ENCODE measurements around the gene RAB7B.

RAB7B gene

DNA sequence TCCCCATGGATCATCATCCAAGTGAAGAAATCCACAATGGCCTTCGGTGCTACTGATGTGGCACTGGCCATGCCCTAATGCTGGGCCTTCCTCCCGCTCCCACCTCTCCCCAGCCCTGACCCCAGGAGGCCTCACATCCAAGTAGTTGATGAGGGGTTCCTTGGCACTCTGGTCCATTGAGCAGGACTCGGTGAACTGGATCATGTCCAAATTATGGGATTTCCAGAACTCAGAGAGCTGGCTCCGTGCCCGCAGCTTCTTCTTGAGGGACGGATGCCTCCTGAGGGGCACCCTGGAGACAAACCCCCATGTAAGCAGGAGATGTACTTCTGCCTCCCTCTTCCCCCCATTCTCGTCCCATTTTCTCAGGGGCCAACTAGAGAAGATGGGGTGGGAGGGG, 19.6 kb upstream of the RAB7B start:
- no peak for DNase-seq (ENCODE audit: low read depth)

- no peak for DNase-seq (ENCODE audit: low read depth)
Observed at GRCh38 chr1:206021626-206022365, 18.6 kb upstream of the RAB7B start.

GRCh38 chr1:206021008-206021625, 17.9 kb upstream of the RAB7B start:
- no peak for DNase-seq (ENCODE audit: low read depth)

DNA sequence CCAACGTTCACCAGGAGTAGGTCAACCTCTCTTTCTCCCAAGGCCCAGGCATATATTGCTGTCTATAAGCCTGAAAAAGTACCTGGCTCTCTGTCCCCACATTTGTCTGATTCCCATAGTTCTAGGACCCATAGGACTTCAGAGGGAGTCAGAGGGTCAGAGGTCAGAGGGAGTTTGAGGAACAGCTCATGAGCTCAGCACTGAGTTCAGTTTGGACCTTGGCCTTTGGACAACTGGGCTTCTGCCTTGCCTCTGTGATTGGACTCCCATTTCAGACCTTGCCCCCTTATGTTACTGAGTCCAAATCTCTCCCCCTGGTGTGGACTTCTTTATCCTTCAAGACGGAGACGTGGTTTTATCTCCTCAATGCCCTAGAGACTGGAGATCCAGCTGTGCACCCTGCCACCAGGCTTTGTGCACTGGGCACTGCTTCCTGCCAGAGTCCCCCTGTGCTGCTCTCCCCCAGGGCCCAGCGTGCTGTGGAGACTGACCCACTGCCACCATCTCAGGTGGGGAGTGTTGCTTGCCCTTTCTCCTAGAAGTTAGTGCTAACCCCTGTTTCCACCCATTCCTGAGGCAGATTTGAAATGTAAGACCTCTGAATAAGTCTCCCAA, 17.3 kb upstream of the RAB7B start:
- no peak for DNase-seq (ENCODE audit: low read depth)

- DNase-seq (ENCODE audit: low read depth), result no peak
Observed at GRCh38 chr1:206015071-206015470, 11.9 kb upstream of the RAB7B start.

- no peak for DNase-seq (ENCODE audit: low read depth)
Observed at GRCh38 chr1:206014601-206015000, 11.4 kb upstream of the RAB7B start.

DNA sequence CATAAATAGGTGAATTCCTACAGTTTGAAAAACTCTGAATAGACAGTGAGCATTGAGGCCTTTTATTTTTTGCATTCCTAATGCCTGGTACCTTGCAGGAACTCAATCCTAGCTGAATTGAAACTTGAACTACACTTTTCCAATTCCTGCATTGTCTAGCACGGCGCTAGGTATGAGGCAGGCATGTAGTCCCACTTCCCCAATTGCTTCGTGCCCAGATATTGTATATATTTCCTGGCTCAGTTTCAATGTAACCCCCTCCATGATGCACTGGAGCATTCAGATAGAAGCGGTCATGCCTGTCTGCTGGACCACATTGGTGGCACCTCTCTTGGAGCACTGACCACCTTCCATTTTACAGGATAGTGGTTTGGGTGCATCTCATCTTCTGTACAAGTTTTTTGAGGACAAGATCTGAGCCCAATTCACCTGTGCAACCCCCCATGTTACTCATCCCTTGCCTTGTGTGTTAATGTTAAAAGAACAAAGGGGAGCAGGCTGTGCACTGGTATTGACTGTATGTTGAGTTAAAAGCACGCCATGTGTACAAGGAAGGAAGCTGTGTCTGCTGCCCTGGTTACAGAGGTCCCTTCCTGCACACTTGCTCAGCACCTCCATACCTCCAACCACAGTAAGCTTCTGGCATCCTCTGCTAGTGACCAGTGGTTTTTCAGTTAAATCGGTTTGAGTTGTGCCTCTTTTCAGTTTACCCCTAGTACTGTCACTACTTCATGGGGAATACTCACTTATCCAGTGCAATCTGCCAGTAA, 10.0 kb upstream of the RAB7B start:
- DNase-seq (ENCODE audit: low read depth), result no peak

- DNase-seq (ENCODE audit: low read depth), result no peak
Observed at GRCh38 chr1:206012086-206012859, 9.1 kb upstream of the RAB7B start.

DNA sequence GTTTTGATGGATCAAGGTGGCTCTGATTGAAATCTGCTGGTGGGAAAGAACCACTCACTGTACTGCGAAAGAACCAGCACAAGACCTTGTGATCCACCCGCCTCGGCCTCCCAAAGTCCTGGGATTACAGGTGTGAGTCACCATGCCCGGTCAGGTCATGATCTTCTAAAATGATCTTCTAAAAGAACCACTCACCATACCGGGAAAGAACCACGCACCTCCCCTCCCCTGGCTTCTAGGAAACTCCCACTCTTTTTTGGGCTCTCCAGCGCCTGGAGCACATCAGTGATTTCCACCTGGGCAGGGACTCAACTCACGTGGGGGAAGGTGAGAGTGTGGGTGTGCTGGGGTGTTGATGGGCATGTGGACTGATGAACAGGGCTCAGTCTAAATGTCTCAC, 7.9 kb upstream of the RAB7B start:
- DNase-seq (ENCODE audit: low read depth), result no peak

DNA sequence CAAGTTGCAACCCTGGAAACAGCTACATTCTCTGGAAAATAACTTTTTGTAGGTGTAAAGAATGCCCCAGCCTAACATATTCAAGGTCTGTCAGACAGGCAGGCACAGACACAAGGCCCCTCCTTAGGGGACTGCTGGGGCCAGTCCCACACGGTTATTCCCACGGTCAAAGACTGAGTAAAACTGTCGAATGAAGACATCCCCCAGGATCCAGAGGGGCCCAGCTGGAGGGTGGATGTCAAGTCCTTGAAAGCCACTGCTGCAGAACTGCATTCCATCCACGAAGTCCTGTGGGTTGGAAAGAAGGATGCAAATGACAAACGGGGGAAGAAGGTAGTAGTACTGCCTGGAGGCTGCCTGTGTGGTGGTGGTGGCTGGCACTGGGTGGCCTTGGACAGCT, 6.9 kb upstream of the RAB7B start:
- no peak for DNase-seq (ENCODE audit: low read depth)

GRCh38 chr1:206006946-206007345, 3.8 kb upstream of the RAB7B start:
- no peak for DNase-seq (ENCODE audit: low read depth)

GRCh38 chr1:206005778-206006180, 2.6 kb upstream of the RAB7B start:
- no peak for DNase-seq (ENCODE audit: low read depth)

DNA sequence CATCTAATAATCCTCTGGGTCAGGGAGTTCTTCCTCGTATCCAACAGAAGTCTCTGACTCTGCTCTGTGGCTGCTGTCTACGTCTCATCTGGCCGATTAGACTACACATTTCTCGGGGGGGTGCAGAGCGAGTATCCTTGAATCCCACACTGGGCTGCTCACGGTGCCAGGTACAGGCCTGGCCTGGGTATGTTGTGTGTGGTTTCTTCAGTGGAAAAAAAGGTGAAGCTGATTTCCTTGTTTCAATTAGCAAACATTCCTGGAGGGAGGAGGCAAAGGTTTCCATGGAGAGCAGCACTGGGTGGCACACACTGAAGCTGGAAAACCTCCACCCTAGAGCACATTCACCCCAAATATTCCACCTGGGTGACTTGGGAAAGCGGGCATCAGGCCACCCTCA, 2.0 kb upstream of the RAB7B start:
- no peak for DNase-seq (ENCODE audit: low read depth)

DNA sequence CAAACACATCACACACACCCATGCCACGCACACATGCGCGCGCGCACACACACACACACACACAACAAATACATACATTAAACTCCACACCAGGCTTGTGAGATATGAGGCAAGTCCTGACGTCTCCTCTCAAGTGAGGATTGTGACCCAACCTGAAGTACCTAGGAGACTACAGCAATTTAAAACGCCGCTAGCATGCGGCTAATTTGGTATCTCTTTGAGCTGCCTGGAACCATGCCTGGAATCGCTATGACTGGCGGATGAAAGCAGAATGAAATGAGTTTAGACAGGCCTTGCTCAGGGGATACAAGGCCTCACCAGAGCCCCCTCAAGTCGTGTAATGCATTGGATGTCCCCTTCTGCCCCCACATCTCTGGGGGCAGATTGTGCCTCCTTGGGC, 1.6 kb upstream of the RAB7B start:
- no peak for DNase-seq (ENCODE audit: low read depth)

DNA sequence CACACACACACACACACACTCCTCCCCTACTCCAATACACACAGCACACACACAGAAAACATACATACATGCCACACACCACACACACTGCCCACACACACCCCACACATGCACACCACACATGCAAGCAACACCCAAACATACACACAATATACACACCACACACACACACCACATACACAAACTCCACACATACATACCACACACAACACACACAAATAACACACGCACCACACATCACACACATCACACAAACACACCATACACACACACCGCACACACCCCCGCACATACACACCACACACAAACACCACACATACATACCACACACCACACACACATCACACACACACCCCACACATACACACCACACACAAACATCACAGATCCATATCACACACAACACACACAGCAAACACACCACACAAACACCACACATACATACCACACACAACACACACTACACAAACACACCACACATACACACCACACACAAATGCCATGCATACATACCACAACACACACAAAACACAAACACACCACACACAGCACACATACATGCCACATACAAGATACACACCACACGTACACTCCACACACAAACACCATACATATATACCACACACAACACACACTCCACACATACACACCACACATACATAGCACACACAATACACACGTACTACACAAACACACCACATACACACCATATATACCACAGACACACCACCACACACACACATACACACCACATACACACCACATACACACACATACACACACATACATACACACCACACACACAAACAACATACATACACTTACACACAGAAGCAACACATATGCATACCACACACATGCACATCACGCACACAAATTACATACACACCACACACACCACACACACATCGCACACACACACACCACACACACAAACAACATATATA, 932 bp upstream of the RAB7B start:
- DNase-seq (ENCODE audit: low read depth), result no peak

DNA sequence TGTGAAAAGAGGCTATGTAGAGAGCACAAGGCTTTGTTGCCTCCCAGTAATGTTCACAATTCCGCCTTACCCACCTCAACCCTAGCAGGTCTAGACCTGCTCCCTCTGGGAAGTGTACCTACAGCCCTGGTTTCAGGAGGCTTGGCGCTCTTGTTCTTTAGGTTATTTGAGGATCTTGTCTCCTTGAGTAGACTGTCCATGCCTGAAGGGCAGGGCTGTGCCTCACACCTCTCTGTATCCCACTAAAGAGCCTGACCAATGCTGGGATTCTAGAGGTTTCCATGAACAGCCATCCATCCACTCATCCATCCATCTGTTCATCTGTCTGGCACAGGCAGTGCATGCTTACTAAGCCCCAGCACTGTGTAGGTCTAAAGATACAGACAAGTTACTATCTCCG, 1.0 kb downstream of the RAB7B start:
- no peak for DNase-seq (ENCODE audit: low read depth)

DNA sequence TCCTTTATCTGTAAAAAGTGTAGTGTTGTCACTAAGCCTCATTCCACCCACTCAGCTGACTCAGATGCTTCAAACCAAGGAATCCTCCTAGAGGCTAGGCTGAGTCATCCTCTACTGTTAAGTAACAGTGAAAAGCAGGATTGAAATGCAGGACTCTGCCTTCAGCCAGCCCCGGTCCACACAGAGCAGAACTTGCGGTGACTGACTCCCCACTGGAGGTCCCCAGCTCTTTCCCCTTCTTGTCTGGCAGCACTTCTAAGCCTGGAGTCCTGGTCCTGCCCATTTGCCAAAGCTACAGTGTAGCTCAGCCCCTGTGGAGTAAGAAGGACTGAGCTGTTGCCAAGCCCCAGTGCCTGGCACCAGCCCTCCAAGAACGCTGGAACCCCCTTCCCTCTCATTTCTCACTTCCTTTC, 1.7 kb downstream of the RAB7B start:
- DNase-seq (ENCODE audit: low read depth), result peak; percentile 89

DNA sequence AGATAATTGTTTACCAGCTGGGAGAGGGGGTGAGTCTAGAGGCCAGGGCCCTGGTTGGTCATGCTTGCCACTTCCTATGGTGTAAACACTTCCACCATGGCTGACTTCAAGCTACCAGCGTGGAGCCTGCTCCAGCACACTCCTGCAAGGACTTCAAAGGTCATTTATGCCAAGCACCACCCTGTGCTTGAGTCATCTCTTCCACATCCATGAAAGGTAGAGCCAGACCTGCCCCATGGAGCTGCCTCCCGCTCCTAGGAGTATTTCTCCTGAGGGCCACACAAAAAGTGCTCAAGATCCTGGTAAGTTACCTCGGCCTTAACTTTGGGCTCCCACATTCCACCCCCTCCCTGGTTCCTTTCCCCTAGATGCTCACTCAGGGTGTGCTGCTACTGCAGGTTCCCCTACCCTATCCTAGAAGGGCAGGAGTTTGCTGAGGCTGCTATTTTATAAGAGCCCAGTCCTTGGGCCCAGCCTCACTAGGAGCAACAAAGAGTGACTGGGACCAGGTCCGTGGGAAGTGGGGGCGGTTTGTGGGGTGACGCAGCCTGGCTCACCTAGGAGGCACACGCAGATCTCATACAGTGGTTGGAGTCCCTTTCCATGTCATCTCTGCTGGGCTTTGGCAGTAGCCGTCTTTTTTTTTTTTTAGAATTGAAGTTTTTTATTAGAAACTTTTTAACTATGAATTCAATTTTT, 2.4 kb downstream of the RAB7B start:
- no peak for DNase-seq (ENCODE audit: low read depth)

DNA sequence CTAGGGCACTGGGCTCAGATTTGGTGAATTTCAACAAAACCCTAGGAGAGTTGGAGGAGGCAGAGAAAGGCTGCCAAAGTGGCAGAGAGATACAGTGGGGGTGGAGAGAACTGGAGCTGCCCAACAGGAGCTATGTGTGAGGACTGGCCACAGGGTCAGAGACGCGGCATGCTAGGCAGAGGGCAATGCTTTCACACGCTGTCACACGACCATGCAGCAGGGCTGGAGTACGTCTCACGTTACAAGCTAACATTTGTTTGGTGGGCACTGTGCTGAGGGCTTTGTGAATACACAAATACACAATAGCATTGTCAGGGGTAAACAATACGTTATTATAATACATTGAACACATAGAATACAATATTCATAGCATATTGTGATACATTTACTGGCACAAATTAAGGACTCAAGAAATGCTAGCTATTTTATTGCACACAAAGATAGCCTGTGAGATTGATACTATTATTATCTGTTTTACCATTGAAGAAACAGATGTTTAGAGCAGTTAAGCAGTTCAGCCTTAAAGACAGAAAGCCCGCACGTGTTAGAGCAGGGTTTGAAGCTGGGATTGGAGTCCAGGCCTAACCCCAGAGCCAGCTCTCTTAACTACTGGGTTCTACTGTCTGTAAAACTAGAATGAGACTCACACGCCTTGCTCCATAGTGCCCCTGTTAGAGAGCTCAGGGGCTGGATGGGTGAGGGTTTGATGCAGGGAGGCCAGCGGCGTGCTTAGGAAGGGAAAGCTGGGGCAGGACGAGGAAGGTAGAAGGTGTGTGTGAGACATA, 4.5 kb downstream of the RAB7B start:
- DNase-seq (ENCODE audit: low read depth), result no peak
